ENCODE results near the gene FRAS1.
"Not testable (repeated sequence)": the region's sequence is repeated elsewhere in the genome, so short reads cannot be mapped to it uniquely, and the experiment has no call there.

Gene FRAS1

GRCh38 chr4:78057135-78057599 lies at the start of gene FRAS1:
FRAS1 (plus strand) TSS chr4:78057323; CDS start chr4:78058010, 687 bp downstream.
- Mint-ChIP-seq H3K36me3 (ENCODE audit: low read depth) (no peaks in the 10 kb centered on the region), H3K9me3 (no peaks in the 10 kb centered on the region), H3K4me3 (peak within 1 kb of the TSS; percentile 96 to 97 (median 97)), H3K4me1 (peaks cover 21% of the 10 kb centered on the region), H3K27me3 (ENCODE audit: low read depth) (peaks cover 7% of the 10 kb centered on the region), H3K27ac (peak within 1 kb of the TSS; percentile 85 to 93 (median 92))
- TF ChIP-seq CTCF (IDR thresholded peaks at IDR 0.05; ENCODE audit: unreplicated experiment in 3 of 3) = peak in 2 of 3 experiments; percentile 10 to 23

DNA sequence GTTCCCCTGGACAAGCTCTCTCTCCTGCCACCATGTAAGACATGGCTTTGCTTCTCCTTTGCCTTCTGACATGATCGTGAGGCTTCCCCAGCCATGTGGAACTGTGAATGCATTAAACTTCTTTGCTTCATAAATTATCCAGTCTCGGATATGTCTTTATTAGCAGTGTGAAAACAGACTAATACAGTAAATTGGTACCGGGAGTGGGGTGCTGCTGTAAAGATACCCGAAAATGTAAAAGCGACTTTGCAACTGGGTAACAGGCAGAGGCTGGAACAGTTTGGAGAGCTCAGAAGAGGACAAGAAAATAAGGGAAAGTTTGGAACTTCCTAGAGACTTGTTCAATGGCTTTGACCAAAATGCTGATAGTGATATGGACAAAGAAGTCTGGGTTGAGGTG lies 46.1 kb upstream of the FRAS1 start:
- not testable (repeated sequence) for H3K27me3 Mint-ChIP-seq (ENCODE audit: low read depth); H3K4me1 Mint-ChIP-seq; H3K4me3 Mint-ChIP-seq; H3K27ac Mint-ChIP-seq
- H3K36me3 Mint-ChIP-seq (ENCODE audit: low read depth) = peaks cover 12% of the 10 kb centered on the region
- H3K9me3 Mint-ChIP-seq = peaks cover 35% of the 10 kb centered on the region

DNA sequence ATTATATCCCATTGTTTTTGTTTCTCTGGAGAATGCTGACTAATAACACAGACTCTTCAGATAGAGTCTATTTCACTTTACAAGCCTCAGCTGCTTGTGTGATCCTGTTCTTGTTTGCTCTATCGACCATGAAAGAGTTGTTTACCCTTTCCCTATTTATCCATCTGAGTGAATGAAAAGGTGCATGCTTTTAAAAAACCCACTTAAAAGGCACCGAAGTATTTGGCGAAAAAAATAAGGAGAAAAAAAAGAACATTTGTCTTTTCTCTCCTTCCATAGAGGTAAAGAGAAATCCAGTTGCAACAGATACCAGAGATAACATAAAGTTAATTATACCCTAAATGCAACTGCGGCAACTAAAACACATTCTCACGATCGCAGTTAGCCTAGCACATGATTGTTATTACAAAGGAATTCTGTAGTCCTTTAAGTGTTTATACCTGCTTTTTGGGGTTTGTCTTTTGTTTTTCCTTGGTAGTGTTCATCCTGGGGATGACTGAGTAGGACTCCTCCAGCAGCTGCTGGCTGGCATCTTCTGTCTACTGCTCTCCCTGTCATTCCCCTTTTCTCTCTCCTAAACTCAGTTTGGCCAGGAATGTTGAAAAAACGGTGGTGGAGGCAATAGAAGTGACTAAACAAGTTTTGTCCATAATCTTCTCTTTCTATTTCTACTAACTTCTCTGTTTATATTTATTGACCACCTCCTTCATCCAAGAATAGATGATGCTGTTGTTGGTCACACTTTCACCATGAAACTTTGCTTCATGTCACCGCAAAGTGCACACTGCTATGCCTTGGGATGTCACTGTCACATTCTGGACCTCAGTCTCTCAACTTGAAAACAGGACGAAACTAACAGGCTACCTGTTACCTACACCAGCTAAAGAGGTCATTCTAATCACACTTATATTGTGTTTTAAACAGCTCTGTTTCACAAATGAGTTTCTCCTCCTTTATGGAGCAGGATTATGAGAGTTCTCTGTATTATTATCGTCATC lies 41.9 kb upstream of the FRAS1 start:
- TF ChIP-seq CTCF (IDR thresholded peaks at IDR 0.05; ENCODE audit: unreplicated experiment in 3 of 3) = no peak
- peaks cover 26% of the 10 kb centered on the region for H3K9me3 Mint-ChIP-seq
- H3K4me1 Mint-ChIP-seq = peaks cover 25% of the 10 kb centered on the region
- H3K4me3 Mint-ChIP-seq = no peak overlapping the region
- H3K27me3 Mint-ChIP-seq (ENCODE audit: low read depth) = peaks cover 4% of the 10 kb centered on the region
- H3K27ac Mint-ChIP-seq = peak overlapping the region in 2 of 3 experiments; percentile 22 to 34
- H3K36me3 Mint-ChIP-seq (ENCODE audit: low read depth) = peaks cover 12% of the 10 kb centered on the region

- TF ChIP-seq CTCF (IDR thresholded peaks at IDR 0.05; ENCODE audit: unreplicated experiment in 3 of 3) = no peak
- Mint-ChIP-seq H3K36me3 (ENCODE audit: low read depth) (peaks cover 5% of the 10 kb centered on the region), H3K4me3 (no peak overlapping the region), H3K27me3 (ENCODE audit: low read depth) (peaks cover 4% of the 10 kb centered on the region), H3K27ac (peak overlapping the region; percentile 76 to 86 (median 78)), H3K9me3 (peaks cover 11% of the 10 kb centered on the region), H3K4me1 (peaks cover 32% of the 10 kb centered on the region)
These were observed 38.7 kb upstream of the FRAS1 start for GRCh38 chr4:78018271-78019049.

- peaks cover 32% of the 10 kb centered on the region for H3K4me1 Mint-ChIP-seq
- H3K36me3 Mint-ChIP-seq (ENCODE audit: low read depth) = peaks cover 4% of the 10 kb centered on the region
- no peak for TF ChIP-seq CTCF (IDR thresholded peaks at IDR 0.05; ENCODE audit: unreplicated experiment in 3 of 3)
- no peaks in the 10 kb centered on the region for H3K27me3 Mint-ChIP-seq (ENCODE audit: low read depth)
- peak overlapping the region; percentile 50 to 86 (median 76) for H3K27ac Mint-ChIP-seq
- H3K4me3 Mint-ChIP-seq = no peak overlapping the region
- H3K9me3 Mint-ChIP-seq = peaks cover 4% of the 10 kb centered on the region
These were observed 37.7 kb upstream of the FRAS1 start for GRCh38 chr4:78019414-78019813.

DNA sequence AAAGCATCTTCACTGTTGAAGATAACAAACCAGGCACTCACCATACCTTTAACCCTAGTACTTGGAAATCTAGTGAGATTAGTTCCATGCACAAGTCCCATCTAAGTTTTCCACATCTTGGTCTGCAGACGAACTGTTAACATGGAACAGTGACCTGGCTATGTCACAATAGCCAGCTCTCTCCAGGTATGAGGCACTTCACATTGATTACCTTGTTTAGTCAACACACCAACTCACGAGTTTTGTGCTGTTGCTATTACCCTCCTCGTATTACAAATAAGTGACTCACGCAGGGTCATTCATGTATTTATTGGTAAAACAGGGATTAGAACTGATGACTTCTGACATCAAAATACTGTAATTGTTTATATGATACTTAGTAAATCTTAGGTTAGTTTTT lies 36.4 kb upstream of the FRAS1 start:
- Mint-ChIP-seq H3K9me3 (no peaks in the 10 kb centered on the region), H3K4me1 (peaks cover 32% of the 10 kb centered on the region), H3K4me3 (no peak overlapping the region), H3K36me3 (ENCODE audit: low read depth) (no peaks in the 10 kb centered on the region), H3K27ac (no peak overlapping the region), H3K27me3 (ENCODE audit: low read depth) (no peaks in the 10 kb centered on the region)
- no peak for TF ChIP-seq CTCF (IDR thresholded peaks at IDR 0.05; ENCODE audit: unreplicated experiment in 3 of 3)

Data from nephron (organoid).